ENCODE data around the gene DPH5.

The DPH5 gene

GRCh38 chr1:101000131-101000873 is 25.3 kb downstream of the DPH5 start:
- H3K36me3 ChIP-seq (ENCODE audit: control insufficient read depth, insufficient read depth, low read length): no peaks in the 10 kb centered on the region

GRCh38 chr1:100998426-100998825 is 27.2 kb downstream of the DPH5 start:
- Histone ChIP-seq H3K4me3 (ENCODE audit: insufficient read depth, low read depth, low read length, poor library complexity, severe bottlenecking) (no peak overlapping the region), H3K27ac (ENCODE audit: insufficient read depth, low read length, poor library complexity, severe bottlenecking) (no peak overlapping the region), H3K27me3 (replicated peaks; ENCODE audit: control insufficient read depth, insufficient read depth, low read length, poor library complexity, severe bottlenecking) (no peaks in the 10 kb centered on the region), H3K9me3 (ENCODE audit: control insufficient read depth, low read length) (no peaks in the 10 kb centered on the region), H3K4me1 (ENCODE audit: control insufficient read depth, insufficient read depth, low read length, poor library complexity, severe bottlenecking) (peaks cover 13% of the 10 kb centered on the region), H3K36me3 (ENCODE audit: control insufficient read depth, insufficient read depth, low read length) (no peaks in the 10 kb centered on the region)
- no peak for DNase-seq

More at GRCh38 chr1:101000131-101000873, 25.3 kb downstream of the DPH5 start:
- DNase-seq: no peak
- Histone ChIP-seq H3K27ac (ENCODE audit: insufficient read depth, low read length, poor library complexity, severe bottlenecking) (no peak overlapping the region), H3K9me3 (ENCODE audit: control insufficient read depth, low read length) (no peaks in the 10 kb centered on the region), H3K4me1 (ENCODE audit: control insufficient read depth, insufficient read depth, low read length, poor library complexity, severe bottlenecking) (peaks cover 27% of the 10 kb centered on the region), H3K27me3 (replicated peaks; ENCODE audit: control insufficient read depth, insufficient read depth, low read length, poor library complexity, severe bottlenecking) (no peaks in the 10 kb centered on the region), H3K4me3 (ENCODE audit: insufficient read depth, low read depth, low read length, poor library complexity, severe bottlenecking) (no peak overlapping the region)

- H3K27ac ChIP-seq (ENCODE audit: insufficient read depth, low read length, poor library complexity, severe bottlenecking): peak overlapping the region; percentile 8
- no peak overlapping the region for H3K4me3 ChIP-seq (ENCODE audit: insufficient read depth, low read depth, low read length, poor library complexity, severe bottlenecking)
- H3K27me3 ChIP-seq (replicated peaks; ENCODE audit: control insufficient read depth, insufficient read depth, low read length, poor library complexity, severe bottlenecking): no peaks in the 10 kb centered on the region
- no peak for DNase-seq
- no peaks in the 10 kb centered on the region for H3K9me3 ChIP-seq (ENCODE audit: control insufficient read depth, low read length)
- no peaks in the 10 kb centered on the region for H3K36me3 ChIP-seq (ENCODE audit: control insufficient read depth, insufficient read depth, low read length)
- H3K4me1 ChIP-seq (ENCODE audit: control insufficient read depth, insufficient read depth, low read length, poor library complexity, severe bottlenecking): peaks cover 3% of the 10 kb centered on the region
Measured at GRCh38 chr1:100995198-100995988, 30.2 kb downstream of the DPH5 start.

GRCh38 chr1:100989306-100990077 is 36.1 kb downstream of the DPH5 start:
- H3K4me3 ChIP-seq (ENCODE audit: insufficient read depth, low read depth, low read length, poor library complexity, severe bottlenecking): no peak overlapping the region
- no peaks in the 10 kb centered on the region for H3K4me1 ChIP-seq (ENCODE audit: control insufficient read depth, insufficient read depth, low read length, poor library complexity, severe bottlenecking)
- no peak overlapping the region for H3K27ac ChIP-seq (ENCODE audit: insufficient read depth, low read length, poor library complexity, severe bottlenecking)
- no peaks in the 10 kb centered on the region for H3K27me3 ChIP-seq (replicated peaks; ENCODE audit: control insufficient read depth, insufficient read depth, low read length, poor library complexity, severe bottlenecking)
- no peak for DNase-seq
- H3K9me3 ChIP-seq (ENCODE audit: control insufficient read depth, low read length): no peaks in the 10 kb centered on the region
- H3K36me3 ChIP-seq (ENCODE audit: control insufficient read depth, insufficient read depth, low read length): peaks cover 6% of the 10 kb centered on the region

- no peak for DNase-seq
- no peak overlapping the region for H3K27ac ChIP-seq (ENCODE audit: insufficient read depth, low read length, poor library complexity, severe bottlenecking)
- H3K4me1 ChIP-seq (ENCODE audit: control insufficient read depth, insufficient read depth, low read length, poor library complexity, severe bottlenecking): no peaks in the 10 kb centered on the region
- no peak overlapping the region for H3K4me3 ChIP-seq (ENCODE audit: insufficient read depth, low read depth, low read length, poor library complexity, severe bottlenecking)
- no peaks in the 10 kb centered on the region for H3K27me3 ChIP-seq (replicated peaks; ENCODE audit: control insufficient read depth, insufficient read depth, low read length, poor library complexity, severe bottlenecking)
- no peaks in the 10 kb centered on the region for H3K9me3 ChIP-seq (ENCODE audit: control insufficient read depth, low read length)
- H3K36me3 ChIP-seq (ENCODE audit: control insufficient read depth, insufficient read depth, low read length): peaks cover 6% of the 10 kb centered on the region
Measured at GRCh38 chr1:100988121-100988520, 37.5 kb downstream of the DPH5 start.

GRCh38 chr1:100982793-100983192 is 42.8 kb downstream of the DPH5 start:
- Histone ChIP-seq H3K9me3 (ENCODE audit: control insufficient read depth, low read length) (no peaks in the 10 kb centered on the region), H3K4me1 (ENCODE audit: control insufficient read depth, insufficient read depth, low read length, poor library complexity, severe bottlenecking) (no peaks in the 10 kb centered on the region), H3K27ac (ENCODE audit: insufficient read depth, low read length, poor library complexity, severe bottlenecking) (no peak overlapping the region), H3K4me3 (ENCODE audit: insufficient read depth, low read depth, low read length, poor library complexity, severe bottlenecking) (no peak overlapping the region), H3K36me3 (ENCODE audit: control insufficient read depth, insufficient read depth, low read length) (no peaks in the 10 kb centered on the region), H3K27me3 (replicated peaks; ENCODE audit: control insufficient read depth, insufficient read depth, low read length, poor library complexity, severe bottlenecking) (no peaks in the 10 kb centered on the region)
- no peak for DNase-seq

- no peaks in the 10 kb centered on the region for H3K9me3 ChIP-seq (ENCODE audit: control insufficient read depth, low read length)
Measured at GRCh38 chr1:100979631-100980030, 46.0 kb downstream of the DPH5 start.

GRCh38 chr1:100976936-100977335 is 48.6 kb downstream of the DPH5 start:
- Histone ChIP-seq H3K36me3 (ENCODE audit: control insufficient read depth, insufficient read depth, low read length) (no peaks in the 10 kb centered on the region), H3K27ac (ENCODE audit: insufficient read depth, low read length, poor library complexity, severe bottlenecking) (no peak overlapping the region), H3K27me3 (replicated peaks; ENCODE audit: control insufficient read depth, insufficient read depth, low read length, poor library complexity, severe bottlenecking) (no peaks in the 10 kb centered on the region), H3K4me1 (ENCODE audit: control insufficient read depth, insufficient read depth, low read length, poor library complexity, severe bottlenecking) (no peaks in the 10 kb centered on the region), H3K9me3 (ENCODE audit: control insufficient read depth, low read length) (no peaks in the 10 kb centered on the region), H3K4me3 (ENCODE audit: insufficient read depth, low read depth, low read length, poor library complexity, severe bottlenecking) (no peak overlapping the region)
- DNase-seq: no peak

More at GRCh38 chr1:100979631-100980030, 46.0 kb downstream of the DPH5 start:
- DNase-seq: no peak
- no peaks in the 10 kb centered on the region for H3K4me1 ChIP-seq (ENCODE audit: control insufficient read depth, insufficient read depth, low read length, poor library complexity, severe bottlenecking)
- H3K27me3 ChIP-seq (replicated peaks; ENCODE audit: control insufficient read depth, insufficient read depth, low read length, poor library complexity, severe bottlenecking): no peaks in the 10 kb centered on the region
- no peak overlapping the region for H3K27ac ChIP-seq (ENCODE audit: insufficient read depth, low read length, poor library complexity, severe bottlenecking)
- H3K4me3 ChIP-seq (ENCODE audit: insufficient read depth, low read depth, low read length, poor library complexity, severe bottlenecking): no peak overlapping the region
- H3K36me3 ChIP-seq (ENCODE audit: control insufficient read depth, insufficient read depth, low read length): no peaks in the 10 kb centered on the region

GRCh38 chr1:100972185-100972584 is 53.4 kb downstream of the DPH5 start:
- Histone ChIP-seq H3K27ac (ENCODE audit: insufficient read depth, low read length, poor library complexity, severe bottlenecking) (no peak overlapping the region), H3K27me3 (replicated peaks; ENCODE audit: control insufficient read depth, insufficient read depth, low read length, poor library complexity, severe bottlenecking) (no peaks in the 10 kb centered on the region), H3K36me3 (ENCODE audit: control insufficient read depth, insufficient read depth, low read length) (peaks cover 4% of the 10 kb centered on the region), H3K4me3 (ENCODE audit: insufficient read depth, low read depth, low read length, poor library complexity, severe bottlenecking) (no peak overlapping the region), H3K4me1 (ENCODE audit: control insufficient read depth, insufficient read depth, low read length, poor library complexity, severe bottlenecking) (no peaks in the 10 kb centered on the region), H3K9me3 (ENCODE audit: control insufficient read depth, low read length) (no peaks in the 10 kb centered on the region)
- no peak for DNase-seq
